ENCODE results near the gene CSTPP1.

- TF ChIP-seq CTCF (IDR thresholded peaks at IDR 0.05) (no peak), POLR2A (IDR thresholded peaks at IDR 0.05) (no peak)
Measured at GRCh38 chr11:46889251-46889650, 47.3 kb upstream of the CSTPP1 start.

Measured in lower leg skin (tissue), 3 donors.